ENCODE measurements around the gene MAPK12. TPM values are rescaled to one million over a fixed set of nuclear protein-coding genes. Genes with fewer than 3 reads are reported as not detected.
A peak's percentile ranks its signal among the peaks of the same experiment; 100 is the strongest.

The MAPK12 gene
- total and polyA plus RNA-seq, 8 donors = 11.6 to 31.4 (median 18.4) TPM

GRCh38 chr22:50269573-50269969, 8.1 kb upstream of the MAPK12 start:
- DNase-seq = no peak
- intact Hi-C loops (cut with DNase I) = no loop called here
- no peak for TF ChIP-seq CTCF (IDR thresholded peaks at IDR 0.05)
- Histone ChIP-seq H3K9me3 (no peaks in the 10 kb centered on the region), H3K4me3 (peak overlapping the region; percentile 33 to 48), H3K27ac (peak overlapping the region; percentile 19 to 61), H3K36me3 (peaks cover 0 to 7% of the 10 kb centered on the region in 2 donors), H3K27me3 (peaks cover 0 to 70% of the 10 kb centered on the region in 2 donors), H3K4me1 (peaks cover 23 to 51% of the 10 kb centered on the region in 2 donors)
- no peak for ATAC-seq

GRCh38 chr22:50268655-50269113, 7.2 kb upstream of the MAPK12 start:
- Histone ChIP-seq H3K4me1 (peaks cover 23 to 51% of the 10 kb centered on the region in 2 donors), H3K27ac (no peak overlapping the region), H3K4me3 (no peak overlapping the region)

GRCh38 chr22:50267591-50268390, 6.3 kb upstream of the MAPK12 start:
- TF ChIP-seq CTCF (IDR thresholded peaks at IDR 0.05) = no peak
- intact Hi-C loops (cut with DNase I) = no loop called here
- no peak overlapping the region for H3K4me3 ChIP-seq
- peaks cover 0 to 4% of the 10 kb centered on the region in 2 donors for H3K36me3 ChIP-seq
- H3K9me3 ChIP-seq = no peaks in the 10 kb centered on the region
- no peak overlapping the region for H3K27ac ChIP-seq
- peak; percentile 64 for ATAC-seq
- peak in 1 of 4 donors; percentile 60 for DNase-seq
- peaks cover 23 to 51% of the 10 kb centered on the region in 2 donors for H3K4me1 ChIP-seq
- peaks cover 0 to 76% of the 10 kb centered on the region in 2 donors for H3K27me3 ChIP-seq

More at GRCh38 chr22:50268655-50269113, 7.2 kb upstream of the MAPK12 start:
- DNase-seq = peak in 1 of 4 donors; percentile 73
- intact Hi-C loops (cut with DNase I) = no loop called here
- no peak for ATAC-seq
- Histone ChIP-seq H3K27me3 (peaks cover 0 to 70% of the 10 kb centered on the region in 2 donors), H3K36me3 (peaks cover 0 to 4% of the 10 kb centered on the region in 2 donors), H3K9me3 (no peaks in the 10 kb centered on the region)
- TF ChIP-seq CTCF (IDR thresholded peaks at IDR 0.05) = no peak

- no peaks in the 10 kb centered on the region for H3K9me3 ChIP-seq
- intact Hi-C loops (cut with DNase I) = no loop called here
- peaks cover 0 to 76% of the 10 kb centered on the region in 2 donors for H3K27me3 ChIP-seq
- DNase-seq = no peak
- H3K27ac ChIP-seq = no peak overlapping the region
- H3K4me3 ChIP-seq = no peak overlapping the region
- H3K36me3 ChIP-seq = peaks cover 0 to 4% of the 10 kb centered on the region in 2 donors
- ATAC-seq = no peak
- peaks cover 21 to 55% of the 10 kb centered on the region in 2 donors for H3K4me1 ChIP-seq
- no peak for TF ChIP-seq CTCF (IDR thresholded peaks at IDR 0.05)
These were observed 5.5 kb upstream of the MAPK12 start for GRCh38 chr22:50266994-50267393.

GRCh38 chr22:50264946-50265669, 3.6 kb upstream of the MAPK12 start:
- intact Hi-C loops (cut with DNase I) = no loop called here
- Histone ChIP-seq H3K27ac (no peak overlapping the region), H3K4me1 (peaks cover 5 to 57% of the 10 kb centered on the region in 2 donors), H3K4me3 (no peak overlapping the region), H3K36me3 (peaks cover 0 to 4% of the 10 kb centered on the region in 2 donors), H3K9me3 (no peaks in the 10 kb centered on the region), H3K27me3 (peaks cover 0 to 78% of the 10 kb centered on the region in 2 donors)
- DNase-seq (no peak), ATAC-seq (no peak)
- TF ChIP-seq CTCF (IDR thresholded peaks at IDR 0.05) = no peak
